Measurements from ENCODE around the gene KRT6A.
A peak's percentile ranks its signal among the peaks of the same experiment; 100 is the strongest.

- TF ChIP-seq CTCF (conservative IDR thresholded peaks at IDR 0.05; ENCODE audit: low read length): peak; percentile 82
- no peak for TF ChIP-seq EZH2phosphoT487 (IDR thresholded peaks at IDR 0.05; ENCODE audit: borderline replicate concordance)
Measured at GRCh38 chr12:52506858-52507715, 14.0 kb upstream of the KRT6A start.
